WTC11 (cell line): ENCODE data around the gene ANKRD28. TPM values are rescaled to one million over a fixed set of nuclear protein-coding genes. Genes with fewer than 3 reads are reported as not detected.

Experiments
- ATAC-seq: fragments of 200-7000 bp; cut with Tn5 transposase; 2 replicates; pipeline ENCODE4 v1.10.0; 2021; ENCODE audit warnings: mild to moderate bottlenecking, moderate library complexity
- CTCF ChIA-PET: fragments of 300-600 bp; sonication (Branson Sonifier 250); formaldehyde crosslinking; loops from one replicate; lab custom pipeline; 2021; ENCODE audit warnings: antibody characterized with exemption; lab: Charles Lee
- POLR2A ChIA-PET: fragments of 350-600 bp; sonication (Branson Sonifier 250); formaldehyde crosslinking; loops from one replicate; lab custom pipeline; 2021; ENCODE audit warnings: antibody characterized with exemption; lab: Charles Lee
- DNase-seq: peaks from one replicate; pipeline ENCODE4 v3.0.0; 2021; ENCODE audit warnings: low spot score
- H3K27ac Mint-ChIP-seq: 2 replicates; pipeline ENCODE4 v1.8.0; 2021; ENCODE audit warnings: mixed read lengths
- H3K27me3 Mint-ChIP-seq: 2 replicates; pipeline ENCODE4 v1.8.0; 2021; ENCODE audit warnings: low read depth, mild to moderate bottlenecking, moderate library complexity, mixed read lengths
- H3K36me3 Mint-ChIP-seq: 2 replicates; pipeline ENCODE4 v1.8.0; 2021; ENCODE audit warnings: mixed read lengths
- H3K4me1 Mint-ChIP-seq: 2 replicates; pipeline ENCODE4 v1.8.0; 2022; ENCODE audit warnings: mixed read lengths
- H3K4me3 Mint-ChIP-seq: 2 replicates; pipeline ENCODE4 v1.8.0; 2021; ENCODE audit warnings: mild to moderate bottlenecking, moderate library complexity, mixed read lengths
- H3K9me3 Mint-ChIP-seq: 2 replicates; pipeline ENCODE4 v1.8.0; 2021; ENCODE audit warnings: mixed read lengths
- AFF4 ChIP-seq: sonication (generic); formaldehyde crosslinking; IDR thresholded peaks from 2 replicates; pipeline ENCODE4 v1.8.1; 2023; ENCODE audit warnings: mild to moderate bottlenecking, missing genetic modification reagents, borderline replicate concordance
- ARID4B ChIP-seq: sonication (generic); formaldehyde crosslinking; IDR thresholded peaks from 2 replicates; pipeline ENCODE4 v1.8.0; 2023; ENCODE audit warnings: missing genetic modification reagents, mild to moderate bottlenecking, borderline replicate concordance
- ATF3 ChIP-seq: sonication (generic); formaldehyde crosslinking; conservative IDR thresholded peaks from 2 replicates; pipeline ENCODE4 v1.8.1; 2022; ENCODE audit warnings: mild to moderate bottlenecking, missing genetic modification reagents
- ATF6 ChIP-seq: sonication (generic); formaldehyde crosslinking; IDR thresholded peaks from 2 replicates; pipeline ENCODE4 v1.8.1; 2023; ENCODE audit warnings: mild to moderate bottlenecking, missing genetic modification reagents
- ESRRA ChIP-seq: sonication (generic); formaldehyde crosslinking; IDR thresholded peaks from 2 replicates; pipeline ENCODE4 v1.8.1; 2022; ENCODE audit warnings: mild to moderate bottlenecking, missing genetic modification reagents, borderline replicate concordance
- ETV6 ChIP-seq: sonication (generic); formaldehyde crosslinking; IDR thresholded peaks from 2 replicates; pipeline ENCODE4 v1.8.1; 2022; ENCODE audit warnings: mild to moderate bottlenecking, missing genetic modification reagents
- PRRX2 ChIP-seq: fragments of 250-450 bp; sonication (Bioruptor Pico); IDR thresholded peaks from 2 replicates; pipeline ENCODE4 v1.8.0; 2021; ENCODE audit warnings: mild to moderate bottlenecking
- STAT6 ChIP-seq: sonication (generic); formaldehyde crosslinking; conservative IDR thresholded peaks from 2 replicates; pipeline ENCODE4 v1.8.1; 2023; ENCODE audit warnings: mild to moderate bottlenecking, low read depth, missing genetic modification reagents, moderate library complexity
- ZNF121 ChIP-seq: sonication (generic); formaldehyde crosslinking; IDR thresholded peaks from 2 replicates; pipeline ENCODE4 v1.8.0; 2023; ENCODE audit warnings: missing genetic modification reagents
- ZNF138 ChIP-seq: sonication (generic); formaldehyde crosslinking; conservative IDR thresholded peaks from 2 replicates; pipeline ENCODE4 v1.8.1; 2022; ENCODE audit warnings: mild to moderate bottlenecking, moderate library complexity, missing genetic modification reagents
- ZNF423 ChIP-seq: fragments of 250-450 bp; sonication (Bioruptor Pico); IDR thresholded peaks from 2 replicates; pipeline ENCODE4 v2.1.2; 2022; ENCODE audit warnings: mild to moderate bottlenecking, moderate library complexity
- total RNA-seq: library from RNA; stranded (reverse); gene quantifications from 3 replicates; pipeline ENCODE4 v1.2.3, GENCODE V29; 2021

Gene ANKRD28
- total RNA-seq, 1 experiment from 2014 or later: 51.6 TPM

GRCh38 chr3:15637131-15637951 is 160.4 kb downstream of the ANKRD28 start:
- ChIA-PET POLR2A (no interaction called here), CTCF (no interaction called here)
- Mint-ChIP-seq H3K27me3 (no peaks in the 10 kb centered on the region), H3K4me3 (no peak overlapping the region), H3K36me3 (peaks cover 13% of the 10 kb centered on the region), H3K27ac (no peak overlapping the region; the same call in 1 of the 2 replicates), H3K4me1 (peaks cover 40% of the 10 kb centered on the region), H3K9me3 (peaks cover 8% of the 10 kb centered on the region)
- ATAC-seq: no peak
- no peak for TF ChIP-seq ZNF121 (CRISPR knock-in tag)
- no peak for DNase-seq

GRCh38 chr3:15636028-15636709 is 161.6 kb downstream of the ANKRD28 start:
- no peak for ATAC-seq
- TF ChIP-seq ZNF423 (CRISPR knock-in tag) (peak; percentile 44), ZNF138 (no peak)
- Mint-ChIP-seq H3K9me3 (no peaks in the 10 kb centered on the region), H3K4me3 (no peak overlapping the region), H3K36me3 (peaks cover 4% of the 10 kb centered on the region; the same call in 1 of the 2 replicates), H3K27ac (peak overlapping the region; percentile 20; the same call in 1 of the 2 replicates), H3K4me1 (peaks cover 51% of the 10 kb centered on the region), H3K27me3 (peaks cover 2% of the 10 kb centered on the region; the same call in 1 of the 2 replicates)
- ChIA-PET POLR2A (no interaction called here), CTCF (interaction anchor here (2.0 kb wide), 1 partner anchor 542 kb away, joined by 5 read pairs; no protein-coding TSS in a partner anchor)
- no peak for DNase-seq

GRCh38 chr3:15635121-15635661 is 162.6 kb downstream of the ANKRD28 start:
- POLR2A ChIA-PET: no interaction called here
- H3K36me3 Mint-ChIP-seq: peaks cover 4% of the 10 kb centered on the region; the same call in 1 of the 2 replicates
- no peak for TF ChIP-seq ARID4B
- no peak for TF ChIP-seq PRRX2 (CRISPR knock-in tag)
- TF ChIP-seq ATF6 (CRISPR knock-in tag): no peak
- no peak for TF ChIP-seq ZNF423 (CRISPR knock-in tag)
- TF ChIP-seq ATF3 (CRISPR knock-in tag): no peak
- no peak for TF ChIP-seq STAT6 (CRISPR knock-in tag)
- TF ChIP-seq ESRRA (CRISPR knock-in tag): no peak
- no peak for TF ChIP-seq ETV6
- TF ChIP-seq AFF4: no peak
- H3K9me3 Mint-ChIP-seq: no peaks in the 10 kb centered on the region
- no peak overlapping the region for H3K4me3 Mint-ChIP-seq
- H3K4me1 Mint-ChIP-seq: peaks cover 61% of the 10 kb centered on the region
- no peak overlapping the region for H3K27ac Mint-ChIP-seq
- ATAC-seq (no peak), DNase-seq (no peak)
- H3K27me3 Mint-ChIP-seq: peaks cover 2% of the 10 kb centered on the region; the same call in 1 of the 2 replicates
- CTCF ChIA-PET: interaction anchor here (2.0 kb wide), 1 partner anchor 543 kb away, joined by 5 read pairs; no protein-coding TSS in a partner anchor
